NCI-H82 treated with DMSO at 0.1 percent for 48 hours (cell line): ENCODE results near the gene EEF2.

Experiments used
- DNase-seq: peaks from one replicate; lab custom pipeline; 2025; ENCODE audit not compliant: unreplicated experiment; lab: John Stamatoyannopoulos, UW

Gene EEF2

GRCh38 chr19:3984908-3985642, at the start of gene EEF2:
EEF2 (minus strand) TSS chr19:3985463; CDS start chr19:3985380, 83 bp downstream.
- peak; percentile 28 for DNase-seq

- no peak for DNase-seq
Measured at GRCh38 chr19:4034048-4035017, 49.1 kb upstream of the EEF2 start.

GRCh38 chr19:4033028-4033956, 48.0 kb upstream of the EEF2 start:
- DNase-seq: no peak

GRCh38 chr19:4032436-4032835, 47.2 kb upstream of the EEF2 start:
- no peak for DNase-seq

- no peak for DNase-seq
Measured at GRCh38 chr19:4031420-4031819, 46.2 kb upstream of the EEF2 start.

GRCh38 chr19:4030981-4031380, 45.7 kb upstream of the EEF2 start:
- DNase-seq: no peak

- DNase-seq: no peak
Measured at GRCh38 chr19:4030552-4030951, 45.3 kb upstream of the EEF2 start.

- no peak for DNase-seq
Measured at GRCh38 chr19:4029247-4029614, 44.0 kb upstream of the EEF2 start.

GRCh38 chr19:4028334-4029246, 43.3 kb upstream of the EEF2 start:
- no peak for DNase-seq

- no peak for DNase-seq
Measured at GRCh38 chr19:4027146-4027545, 41.9 kb upstream of the EEF2 start.

GRCh38 chr19:4025317-4025716, 40.1 kb upstream of the EEF2 start:
- no peak for DNase-seq

- DNase-seq: no peak
Measured at GRCh38 chr19:4023600-4024398, 38.5 kb upstream of the EEF2 start.

- DNase-seq: no peak
Measured at GRCh38 chr19:4019578-4019977, 34.3 kb upstream of the EEF2 start.

GRCh38 chr19:4018775-4019504, 33.7 kb upstream of the EEF2 start:
- no peak for DNase-seq

- DNase-seq: no peak
Measured at GRCh38 chr19:4018140-4018613, 32.9 kb upstream of the EEF2 start.

- DNase-seq: no peak
Measured at GRCh38 chr19:4016903-4017638, 31.8 kb upstream of the EEF2 start.

GRCh38 chr19:4016486-4016885, 31.2 kb upstream of the EEF2 start:
- no peak for DNase-seq
